ENCODE data around the gene MYBPHL. TPM values are rescaled to one million over a fixed set of nuclear protein-coding genes. Genes with fewer than 3 reads are reported as not detected.
A peak's percentile ranks its signal among the peaks of the same experiment; 100 is the strongest.

MYBPHL gene
- total and polyA plus RNA-seq, 2 of the 13 experiments (the other 11 are each of a cell fraction or from before 2014, with no cell fraction given): 3.7 to 3.8 TPM

- TF ChIP-seq ZNF740 (CRISPR knock-in tag; IDR thresholded peaks at IDR 0.05) (peak; percentile 85; the same call in 1 of the 2 replicates), ATF2 (CRISPR knock-in tag; IDR thresholded peaks at IDR 0.05) (peak; percentile 70; the same call in 1 of the 2 replicates), HNF4A (CRISPR knock-in tag; IDR thresholded peaks at IDR 0.05) (peak; percentile 69), CTCF (CRISPR knock-in tag; IDR thresholded peaks at IDR 0.05) (no peak), ZBTB40 (IDR thresholded peaks at IDR 0.05) (no peak), ZBTB40 (CRISPR knock-in tag; IDR thresholded peaks at IDR 0.05) (peak; percentile 62; the same call in 1 of the 2 replicates), HDAC1 (CRISPR knock-in tag; IDR thresholded peaks at IDR 0.05) (peak; percentile 66), ARNTL (CRISPR knock-in tag; IDR thresholded peaks at IDR 0.05) (peak; percentile 55; the same call in 1 of the 2 replicates), SMARCC2 (IDR thresholded peaks at IDR 0.05) (no peak), HOXA9 (CRISPR knock-in tag; IDR thresholded peaks at IDR 0.05; ENCODE audit: borderline replicate concordance) (no peak), ZNF263 (CRISPR knock-in tag; IDR thresholded peaks at IDR 0.05) (peak; percentile 17; the same call in 1 of the 2 replicates), RXRB (CRISPR knock-in tag; IDR thresholded peaks at IDR 0.05; ENCODE audit: borderline replicate concordance) (peak; percentile 59; the same call in 1 of the 2 replicates), NR2F6 (IDR thresholded peaks at IDR 0.05) (0 out of 2 replicates have a peak, but pooled peaks have one; percentile 6), NR2F6 (CRISPR knock-in tag; IDR thresholded peaks at IDR 0.05) (peak; percentile 68; the same call in 1 of the 2 replicates)
Measured at GRCh38 chr1:109274533-109275476, 32.0 kb downstream of the MYBPHL start (continued).
